Stimulated activated CD8-positive, alpha-beta memory T cell treated with anti-CD3 and anti-CD28 coated beads, Interleukin-12 subunit alpha, Interleukin-12 subunit beta, amount 100 ng/mL, for 24 hours (primary cell): ENCODE measurements around the gene LHX1.

ENCODE experiments used
- DNase-seq: peaks from one replicate; pipeline ENCODE4 v3.0.0-alpha.2; 2020; ENCODE audit errors: extremely low read depth

The LHX1 gene

DNA sequence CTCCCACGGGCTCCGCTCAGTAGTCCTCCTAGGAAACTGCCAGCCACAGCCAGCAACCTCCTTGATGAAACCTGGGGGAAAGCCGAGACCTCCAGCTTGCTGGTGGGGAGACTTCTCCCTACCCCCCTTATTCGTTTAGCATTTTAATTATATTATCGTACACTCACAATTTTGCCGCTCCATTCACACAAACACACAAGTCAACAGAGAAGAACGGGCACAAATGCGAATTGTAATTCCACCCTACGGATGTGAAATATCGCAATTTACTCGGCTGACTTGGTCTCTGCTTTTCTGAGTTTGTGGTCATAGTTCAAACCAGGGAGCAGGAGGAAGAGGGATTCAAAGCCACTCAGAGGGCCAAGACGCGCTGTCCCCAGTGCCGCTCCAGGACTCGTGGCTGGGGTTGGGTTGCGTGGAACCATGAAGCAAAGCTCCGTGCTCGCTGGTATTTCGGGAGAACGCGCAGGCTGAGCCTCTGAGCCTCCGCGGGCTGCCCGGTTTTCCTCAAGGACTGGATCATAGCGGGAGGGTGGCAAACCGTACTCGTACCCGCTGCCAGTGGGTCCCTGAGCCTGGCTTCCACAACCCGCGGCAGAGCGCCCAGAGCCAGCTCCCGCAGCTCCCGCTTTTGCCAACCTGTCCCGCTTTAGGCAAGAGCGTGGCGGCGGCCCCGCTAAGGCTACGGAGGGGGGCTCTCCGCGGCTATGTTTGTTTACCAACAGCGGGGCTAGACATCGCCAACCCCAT is 2.0 kb downstream of the LHX1 start:
- DNase-seq = no peak

DNA sequence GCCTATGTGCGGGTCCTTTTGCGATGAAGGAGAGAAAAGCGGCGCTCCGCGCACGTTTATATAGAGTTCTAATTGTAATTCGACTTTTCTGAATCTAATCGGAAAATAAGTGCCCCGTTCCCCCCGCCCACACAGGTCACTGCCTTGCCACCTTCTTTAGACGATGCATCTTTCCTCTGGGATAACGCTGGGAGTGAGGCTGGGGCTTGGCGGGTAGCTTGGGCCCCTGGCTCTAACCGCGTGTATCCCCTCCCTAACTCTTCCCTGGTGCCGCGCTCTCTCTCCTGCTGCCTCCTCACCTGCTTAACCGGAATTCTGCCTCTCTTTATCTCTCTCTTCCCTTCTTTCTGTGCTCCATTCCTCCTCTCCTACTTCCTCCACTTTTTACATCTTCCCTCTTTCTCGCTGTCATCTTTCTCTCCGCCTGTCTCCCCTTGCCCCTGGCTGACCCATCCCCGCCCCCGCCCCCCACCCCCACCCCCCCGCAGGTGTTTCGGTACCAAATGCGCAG is 2.6 kb downstream of the LHX1 start:
- no peak for DNase-seq

DNA sequence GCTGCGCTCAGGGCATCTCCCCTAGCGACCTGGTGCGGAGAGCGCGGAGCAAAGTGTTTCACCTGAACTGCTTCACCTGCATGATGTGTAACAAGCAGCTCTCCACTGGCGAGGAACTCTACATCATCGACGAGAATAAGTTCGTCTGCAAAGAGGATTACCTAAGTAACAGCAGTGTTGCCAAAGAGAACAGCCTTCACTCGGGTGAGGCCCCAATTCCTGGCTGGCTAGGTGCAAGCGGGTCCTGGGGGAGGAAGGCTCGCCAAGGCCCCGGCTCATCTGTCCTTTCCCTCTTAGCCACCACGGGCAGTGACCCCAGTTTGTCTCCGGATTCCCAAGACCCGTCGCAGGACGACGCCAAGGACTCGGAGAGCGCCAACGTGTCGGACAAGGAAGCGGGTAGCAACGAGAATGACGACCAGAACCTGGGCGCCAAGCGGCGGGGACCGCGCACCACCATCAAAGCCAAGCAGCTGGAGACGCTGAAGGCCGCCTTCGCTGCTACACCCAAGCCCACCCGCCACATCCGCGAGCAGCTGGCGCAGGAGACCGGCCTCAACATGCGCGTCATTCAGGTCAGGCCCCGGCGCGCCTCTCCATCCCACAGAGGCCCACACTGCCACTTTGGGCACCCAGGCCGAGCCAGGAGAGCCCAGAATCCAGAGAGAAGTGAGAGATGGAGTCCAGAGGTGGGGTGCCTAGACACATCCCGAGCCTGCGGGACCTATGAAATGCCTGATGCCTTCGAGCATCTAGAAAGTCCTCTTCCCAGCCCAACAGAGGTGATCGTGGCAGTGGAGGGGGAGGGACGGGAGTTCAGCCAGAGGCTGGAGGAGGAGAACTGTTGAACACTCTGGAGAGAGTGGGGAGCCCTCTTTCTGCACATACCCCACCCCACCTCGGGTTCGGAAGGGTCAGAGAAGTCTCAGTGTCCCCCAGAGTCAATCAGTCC is 3.3 kb downstream of the LHX1 start:
- DNase-seq = no peak

DNA sequence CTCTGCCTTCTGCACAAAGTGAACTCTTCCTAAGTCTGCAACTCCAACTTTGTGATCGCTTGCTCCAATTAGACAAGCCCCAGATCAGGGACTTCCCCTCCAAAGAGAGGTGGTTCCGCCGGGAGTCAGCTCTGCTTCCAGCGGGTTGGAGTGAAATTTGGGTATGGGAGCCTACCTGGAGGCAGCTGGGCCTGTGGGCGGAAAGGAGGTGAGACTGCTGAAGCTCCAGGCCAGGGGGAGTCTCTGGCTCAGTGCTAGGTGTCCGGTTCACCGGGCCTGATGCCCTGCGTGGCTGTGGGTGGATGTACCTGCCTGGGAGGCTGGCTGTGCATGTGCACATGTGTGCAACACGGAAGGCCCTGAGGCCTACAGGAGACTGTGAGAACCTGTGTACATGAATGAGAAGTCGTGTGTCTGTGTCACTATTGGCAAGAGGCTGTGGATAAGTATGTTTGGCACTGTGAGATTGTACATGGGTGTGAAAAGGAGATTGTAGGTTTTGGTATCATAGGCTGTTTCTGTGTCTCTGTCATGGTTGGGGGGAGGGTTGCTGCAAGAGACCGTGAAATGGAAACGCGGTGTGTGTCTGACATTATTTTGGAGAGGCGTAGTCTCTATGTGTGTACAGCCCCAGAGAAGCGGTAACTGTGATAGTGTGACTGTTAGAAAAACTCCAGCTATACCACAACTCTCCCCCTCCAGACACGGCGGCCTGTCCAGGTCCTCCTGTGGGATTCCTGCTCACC is 4.2 kb downstream of the LHX1 start:
- no peak for DNase-seq

DNA sequence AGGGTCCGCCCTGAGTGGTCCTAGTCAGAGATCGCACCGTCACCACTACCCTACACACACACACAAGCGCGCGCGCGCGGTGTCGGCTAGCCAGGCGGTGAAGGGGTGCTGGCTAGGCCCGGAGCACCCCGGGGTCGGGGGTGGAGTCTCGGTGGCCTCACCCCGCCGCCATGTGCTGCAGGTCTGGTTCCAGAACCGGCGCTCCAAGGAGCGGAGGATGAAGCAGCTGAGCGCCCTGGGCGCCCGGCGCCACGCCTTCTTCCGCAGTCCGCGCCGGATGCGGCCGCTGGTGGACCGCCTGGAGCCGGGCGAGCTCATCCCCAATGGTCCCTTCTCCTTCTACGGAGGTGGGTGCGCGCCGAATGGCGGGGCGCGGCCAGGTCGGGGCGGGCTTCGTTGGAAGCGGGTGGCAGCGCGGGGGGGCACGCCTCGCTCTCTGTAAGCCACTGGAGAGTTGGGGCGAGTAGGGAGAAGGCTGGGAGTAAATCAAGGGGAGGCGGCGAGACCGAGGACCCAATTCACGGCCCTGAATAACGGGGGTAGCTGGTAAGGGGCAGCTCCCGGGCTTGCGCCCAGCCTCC is 4.8 kb downstream of the LHX1 start:
- DNase-seq = no peak

DNA sequence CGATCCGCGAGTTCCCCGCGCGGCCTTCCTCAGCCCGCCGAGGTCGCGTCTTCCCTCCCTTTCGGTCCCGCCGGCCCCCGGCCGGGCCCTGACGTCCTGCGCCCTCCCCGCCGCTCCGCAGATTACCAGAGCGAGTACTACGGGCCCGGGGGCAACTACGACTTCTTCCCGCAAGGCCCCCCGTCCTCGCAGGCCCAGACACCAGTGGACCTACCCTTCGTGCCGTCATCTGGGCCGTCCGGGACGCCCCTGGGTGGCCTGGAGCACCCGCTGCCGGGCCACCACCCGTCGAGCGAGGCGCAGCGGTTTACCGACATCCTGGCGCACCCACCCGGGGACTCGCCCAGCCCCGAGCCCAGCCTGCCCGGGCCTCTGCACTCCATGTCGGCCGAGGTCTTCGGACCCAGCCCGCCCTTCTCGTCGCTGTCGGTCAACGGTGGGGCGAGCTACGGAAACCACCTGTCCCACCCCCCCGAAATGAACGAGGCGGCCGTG is 5.4 kb downstream of the LHX1 start:
- DNase-seq = no peak

DNA sequence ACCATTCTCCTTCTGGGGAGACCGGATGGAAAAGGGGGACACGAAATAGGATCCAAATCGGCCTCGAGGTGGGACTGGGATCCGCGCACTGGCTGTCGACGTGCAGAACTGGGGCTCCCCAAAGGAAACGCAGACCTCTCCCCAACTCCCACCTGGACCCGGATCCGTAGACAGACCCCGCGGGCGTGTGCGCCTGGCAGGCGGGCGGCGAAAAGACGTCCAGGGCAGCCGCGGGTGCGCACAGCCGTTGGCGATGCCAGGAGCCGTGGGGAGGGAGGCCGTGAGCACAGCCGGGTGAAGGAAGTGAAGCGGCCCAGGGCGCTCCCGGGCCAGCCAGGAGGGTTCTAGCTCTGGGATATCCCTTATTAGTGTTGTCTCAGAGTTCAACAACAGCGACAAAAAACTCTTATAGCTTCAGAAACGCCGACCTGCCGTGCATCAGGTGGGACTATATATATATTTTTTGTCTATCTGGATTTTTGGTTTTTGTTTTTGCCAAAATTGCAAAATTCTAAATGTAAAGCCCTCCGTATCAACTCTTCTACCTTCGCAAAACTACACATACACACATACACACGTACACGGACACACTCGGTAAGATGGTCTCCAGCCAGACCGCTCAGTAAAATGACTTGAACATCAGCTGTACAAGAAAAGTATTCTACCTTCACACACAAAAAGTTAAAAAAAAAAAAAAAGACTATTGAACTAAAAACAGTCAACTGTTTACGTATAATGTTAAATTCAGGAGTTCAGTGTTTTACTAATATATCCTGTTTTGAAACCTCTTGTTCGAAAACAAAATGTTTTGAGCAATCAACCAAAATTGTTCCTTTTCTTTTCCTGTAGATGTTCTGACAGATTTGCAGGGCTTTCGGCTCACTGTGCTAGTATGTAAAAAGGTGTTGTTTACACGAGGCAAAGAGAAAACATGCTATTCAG is 6.2 kb downstream of the LHX1 start:
- no peak for DNase-seq

DNA sequence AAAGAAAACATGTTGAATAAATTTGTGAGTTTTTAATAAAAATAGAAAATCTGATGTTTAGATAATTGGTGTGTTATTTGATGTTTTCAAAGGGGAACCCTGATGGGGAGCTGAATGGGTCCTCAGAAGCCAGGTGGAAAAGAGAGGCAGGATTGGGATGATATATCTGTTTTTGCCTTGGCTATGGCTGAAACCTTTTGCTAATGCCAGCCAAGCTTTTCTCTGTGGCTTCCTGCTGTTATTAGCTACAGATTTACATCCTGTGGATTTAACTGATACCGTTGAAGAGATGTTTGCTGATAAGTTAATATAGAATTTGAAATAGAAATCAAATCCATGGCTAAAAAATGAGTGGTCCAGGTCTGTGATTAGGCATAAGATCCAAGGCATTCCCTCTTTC is 7.3 kb downstream of the LHX1 start:
- DNase-seq = no peak

DNA sequence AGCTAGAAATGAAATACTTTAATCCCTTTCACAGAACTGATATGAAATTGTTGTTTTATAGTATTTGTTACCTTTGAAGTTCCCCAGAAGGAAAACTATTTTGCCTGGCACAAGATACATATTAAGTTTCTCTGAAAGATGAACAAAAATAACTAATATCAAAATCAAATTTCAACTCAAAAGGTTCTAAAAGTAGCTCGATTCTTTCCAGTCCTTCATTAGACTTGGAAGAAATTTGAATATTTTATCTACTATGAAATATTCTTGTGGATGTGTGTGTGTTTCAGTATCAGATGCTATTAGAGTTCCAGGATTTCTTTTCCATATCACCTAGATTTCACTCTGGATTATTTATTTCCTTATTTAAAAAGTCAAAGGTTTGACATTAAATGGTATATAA is 7.9 kb downstream of the LHX1 start:
- no peak for DNase-seq

DNA sequence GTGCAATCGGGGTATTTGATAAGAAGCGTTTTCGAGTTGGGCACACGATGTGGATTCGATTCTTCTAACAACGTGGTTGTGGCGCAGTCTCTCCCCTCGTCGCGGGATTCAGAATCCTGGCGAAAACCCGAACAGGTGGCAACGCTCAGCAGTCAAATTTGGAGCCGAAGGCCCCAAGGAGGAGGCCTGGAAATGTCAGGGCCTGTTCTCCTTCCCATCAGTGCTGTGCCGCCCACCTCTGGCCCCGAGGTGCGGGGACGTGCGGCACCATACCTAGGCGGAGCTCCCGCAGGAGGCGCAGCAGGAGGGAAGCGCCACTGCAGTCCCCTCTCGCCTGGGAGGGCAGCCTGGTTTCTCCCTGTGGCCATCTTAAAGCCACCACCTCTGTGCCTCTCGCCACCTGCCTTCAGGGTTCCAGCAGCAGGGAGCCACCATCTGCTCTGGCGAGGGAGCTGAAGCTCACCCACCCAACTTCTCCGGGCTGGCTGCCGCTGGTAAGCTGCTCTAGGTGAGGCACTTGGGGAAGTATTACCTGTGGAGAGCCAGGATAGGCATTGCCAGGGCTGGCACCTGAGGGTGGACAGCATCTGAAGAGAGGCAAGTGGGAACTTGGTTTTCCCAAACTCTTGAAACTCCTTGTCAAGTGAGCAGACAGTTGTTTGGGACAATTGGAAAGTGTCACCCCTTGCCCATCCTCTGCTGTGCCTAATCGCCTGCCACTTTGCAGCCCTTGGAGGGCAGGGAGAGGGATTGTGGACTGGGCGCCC is 8.9 kb downstream of the LHX1 start:
- no peak for DNase-seq

DNA sequence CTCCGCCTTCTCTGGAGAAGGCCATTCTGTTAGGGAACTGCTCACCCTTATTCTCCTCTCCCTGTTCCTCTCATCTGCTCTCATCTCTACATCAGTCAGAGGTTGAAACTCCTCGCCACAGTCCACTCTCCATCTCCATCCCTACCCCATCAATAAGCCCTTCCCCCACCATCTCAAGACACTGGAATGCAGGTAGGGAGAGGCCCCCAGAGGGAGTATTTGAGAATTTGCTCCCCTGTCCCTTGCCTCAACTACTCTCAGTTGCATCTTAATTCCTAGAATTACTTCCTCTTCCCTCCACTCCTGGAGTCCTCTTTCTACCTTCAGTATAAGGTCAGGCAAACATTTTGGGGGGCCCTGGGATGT is 9.4 kb downstream of the LHX1 start:
- no peak for DNase-seq

DNA sequence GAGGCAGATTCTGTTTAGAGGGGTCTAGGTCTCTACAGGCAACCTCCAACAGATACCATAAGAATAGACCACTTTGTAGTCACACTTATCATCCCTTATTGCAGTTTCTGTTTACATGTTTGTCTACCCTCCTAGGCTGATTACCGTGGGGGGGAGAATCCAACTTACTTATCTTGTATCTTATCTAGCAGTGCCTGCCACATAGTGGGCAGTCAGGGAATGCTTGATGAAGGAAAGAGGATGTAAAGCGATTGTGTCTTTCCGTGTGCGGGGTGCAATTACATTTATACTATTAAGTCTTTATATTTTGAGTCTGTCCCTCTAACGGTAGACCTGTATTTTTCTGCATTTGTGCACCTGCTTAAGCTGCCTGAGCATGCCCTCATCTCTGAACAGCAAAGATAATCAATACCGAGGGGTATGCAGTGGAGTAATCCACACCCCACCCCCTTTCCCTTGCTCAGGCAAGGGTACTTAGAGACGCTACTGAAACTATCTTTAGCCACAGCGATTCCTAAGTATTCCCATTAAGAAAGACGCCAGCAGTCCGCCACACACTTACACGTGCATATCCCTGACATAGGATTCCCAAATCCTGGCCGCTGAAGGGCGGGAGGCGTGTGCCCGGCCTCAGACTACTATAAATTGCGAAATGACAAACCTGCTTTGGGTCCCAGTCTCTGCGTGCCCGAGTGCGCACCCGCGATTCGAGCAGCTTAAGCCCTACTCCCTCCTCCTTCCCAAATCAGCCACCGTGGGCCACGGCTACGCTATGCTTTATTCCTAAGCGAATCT is 10.8 kb downstream of the LHX1 start:
- DNase-seq = no peak

DNA sequence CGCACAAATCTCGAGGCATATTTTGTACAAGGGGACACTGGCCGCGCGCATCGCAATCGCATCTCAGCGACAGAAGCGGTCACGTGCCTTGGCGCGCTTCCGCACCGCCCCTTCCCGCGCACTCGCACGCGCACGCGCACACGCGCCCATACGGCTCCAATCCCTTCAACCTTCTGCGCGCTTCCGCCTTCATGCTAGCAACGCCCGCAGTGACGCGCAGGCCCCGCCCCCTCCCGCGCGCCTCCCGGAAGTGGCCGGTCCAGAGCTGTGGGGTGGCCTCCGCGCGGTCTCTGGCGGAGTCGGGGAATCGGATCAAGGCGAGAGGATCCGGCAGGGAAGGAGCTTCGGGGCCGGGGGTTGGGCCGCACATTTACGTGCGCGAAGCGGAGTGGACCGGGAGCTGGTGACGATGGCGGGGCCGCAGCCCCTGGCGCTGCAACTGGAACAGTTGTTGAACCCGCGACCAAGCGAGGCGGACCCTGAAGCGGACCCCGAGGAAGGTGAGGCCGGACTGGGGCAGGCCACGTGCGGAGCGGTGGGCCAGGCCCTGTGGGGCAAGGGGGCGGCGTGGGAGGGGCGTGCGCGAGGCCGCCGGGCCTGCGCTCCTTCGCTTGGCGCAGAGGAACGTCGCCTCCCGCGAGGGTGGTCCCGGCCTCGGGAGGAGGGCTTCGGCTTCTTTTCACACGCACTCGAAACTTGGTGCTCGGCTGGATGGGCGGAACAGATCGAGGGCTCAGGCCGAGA is 11.6 kb downstream of the LHX1 start, which contains the start of gene AATF:
AATF (plus strand) TSS at position 238 of the 744 bp plus-strand sequence; CDS start at position 410, 172 bp downstream.
- peak; percentile 90 for DNase-seq

DNA sequence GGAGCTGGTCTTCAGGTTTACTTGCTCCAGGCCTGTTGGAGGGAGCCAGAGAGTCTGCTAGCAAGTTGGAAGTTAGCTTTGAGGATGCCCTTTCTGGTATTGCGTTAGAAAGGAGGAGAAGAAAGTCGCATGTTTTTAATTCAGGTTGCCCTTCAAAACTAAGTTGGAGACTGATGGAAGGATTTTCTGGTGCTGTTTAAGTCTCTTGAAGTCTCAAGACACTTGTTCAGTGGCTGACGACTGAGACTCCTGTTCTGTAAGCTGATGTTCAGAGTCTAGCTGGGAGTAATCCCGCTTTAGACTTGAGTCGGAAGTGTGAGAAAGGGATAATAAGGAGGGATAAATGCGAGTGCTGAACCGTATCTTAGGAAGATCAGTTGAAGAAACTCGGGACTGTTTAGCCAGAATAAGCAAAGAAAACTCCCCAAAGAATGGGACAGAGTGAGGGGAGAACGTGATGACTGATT is 12.2 kb downstream of the LHX1 start:
- no peak for DNase-seq

DNA sequence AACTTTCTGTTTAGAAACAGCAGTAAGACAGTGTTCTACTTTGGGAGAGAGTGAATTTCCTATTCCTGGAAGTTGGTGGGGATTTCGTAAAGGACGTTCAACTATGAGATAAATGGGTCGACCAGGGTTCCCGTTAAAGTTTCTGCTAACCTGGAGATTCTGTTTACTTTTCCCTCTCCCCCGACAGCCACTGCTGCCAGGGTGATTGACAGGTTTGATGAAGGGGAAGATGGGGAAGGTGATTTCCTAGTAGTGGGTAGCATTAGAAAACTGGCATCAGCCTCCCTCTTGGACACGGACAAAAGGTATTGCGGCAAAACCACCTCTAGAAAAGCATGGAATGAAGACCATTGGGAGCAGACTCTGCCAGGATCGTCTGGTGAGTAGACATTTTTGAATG is 12.8 kb downstream of the LHX1 start:
- DNase-seq = no peak

DNA sequence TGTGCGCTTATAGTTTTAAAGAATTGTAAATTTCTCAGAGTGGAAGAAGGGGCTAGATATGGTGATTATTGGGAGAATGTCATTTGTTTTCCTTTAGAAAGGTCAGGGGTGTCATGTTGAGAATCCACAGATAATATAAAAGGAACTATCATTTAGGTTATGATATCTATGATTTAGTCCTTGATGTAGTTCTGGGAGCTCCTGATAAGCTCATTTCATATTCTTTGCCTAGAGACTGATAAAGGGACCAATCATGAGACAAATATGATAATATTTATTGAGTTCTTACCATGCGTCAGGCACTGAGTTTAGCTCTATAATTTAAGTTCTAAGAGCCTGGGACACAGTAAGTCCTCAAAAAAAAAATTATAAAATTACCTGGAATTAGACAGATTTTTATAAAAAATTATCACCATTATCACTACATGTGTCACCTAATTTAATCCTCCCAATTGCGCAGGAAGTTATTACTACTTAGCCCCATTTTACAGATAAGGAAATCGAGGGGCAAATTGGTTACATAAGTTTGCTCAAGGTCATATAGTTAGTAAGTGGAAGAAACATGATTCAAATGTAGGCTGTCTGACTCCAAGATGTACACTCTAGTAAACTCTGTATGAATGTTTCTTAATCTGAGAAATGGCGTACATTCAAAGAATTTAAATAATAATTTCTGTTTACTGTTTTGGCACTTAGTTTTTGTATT is 14.0 kb downstream of the LHX1 start:
- DNase-seq = no peak

DNA sequence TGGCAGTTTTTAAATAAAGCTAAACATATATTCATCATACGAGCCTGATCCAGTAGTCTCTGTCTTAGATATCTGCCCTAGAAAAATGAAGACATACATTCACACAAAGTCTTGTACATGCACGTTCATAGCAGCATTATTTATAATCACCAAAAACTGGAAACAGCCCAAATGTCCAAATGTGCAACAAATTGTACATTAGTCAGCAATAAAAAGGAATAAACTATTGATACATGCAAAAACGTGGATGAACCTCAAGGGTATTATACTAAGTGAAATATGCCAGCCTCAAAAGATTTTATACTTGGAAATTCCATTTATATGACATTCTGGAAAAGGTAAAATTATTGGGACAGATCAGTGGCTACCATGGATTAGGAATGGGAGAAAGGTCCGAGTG is 34.2 kb downstream of the LHX1 start:
- no peak for DNase-seq
